IPS-15b (cell line): ENCODE measurements around the gene METTL25.

Experiments used
- H3K27me3 ChIP-seq: one replicate; pipeline ENCODE4 v1.6.1; 2013; ENCODE audit warnings: low read length; ENCODE audit not compliant: control insufficient read depth, insufficient read depth
- H3K36me3 ChIP-seq: one replicate; pipeline ENCODE4 v1.6.1; 2013; ENCODE audit warnings: low read length; ENCODE audit not compliant: control insufficient read depth, insufficient read depth
- H3K4me1 ChIP-seq: one replicate; pipeline ENCODE4 v1.6.1; 2013; ENCODE audit warnings: mild to moderate bottlenecking, low read length; ENCODE audit not compliant: control insufficient read depth, insufficient read depth
- H3K4me3 ChIP-seq: one replicate; pipeline ENCODE4 v1.5.1; 2013; ENCODE audit warnings: low read depth, low read length
- H3K9ac ChIP-seq: one replicate; pipeline ENCODE4 v1.6.1; 2013; ENCODE audit warnings: low read depth, mild to moderate bottlenecking, low read length
- H3K9me3 ChIP-seq: one replicate; pipeline ENCODE4 v1.6.1; 2013; ENCODE audit warnings: mild to moderate bottlenecking, low read length; ENCODE audit not compliant: control insufficient read depth, insufficient read depth

Gene METTL25

DNA sequence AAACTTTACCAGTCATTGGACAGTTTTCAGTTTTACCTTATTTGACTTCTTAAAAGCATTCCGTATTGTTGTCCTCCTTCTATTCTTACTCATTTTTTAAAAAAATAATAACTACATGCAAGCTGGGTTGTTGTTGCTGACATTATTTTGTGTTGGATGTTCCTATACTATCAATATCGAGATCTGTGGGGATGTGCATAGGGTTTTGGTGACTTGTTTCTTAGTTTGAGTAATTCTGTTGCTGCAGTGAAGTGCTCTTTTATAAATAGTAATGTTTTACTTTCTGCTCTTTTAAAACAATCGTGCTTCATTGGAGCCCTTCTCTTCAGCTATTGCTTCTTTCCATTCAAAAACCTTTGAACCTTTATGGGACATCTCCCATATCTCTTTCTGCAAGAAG, 79.4 kb downstream of the METTL25 start:
- Histone ChIP-seq H3K9ac (no peak overlapping the region), H3K4me3 (no peak overlapping the region), H3K27me3 (no peaks in the 10 kb centered on the region), H3K4me1 (no peaks in the 10 kb centered on the region), H3K9me3 (no peaks in the 10 kb centered on the region), H3K36me3 (no peaks in the 10 kb centered on the region)

DNA sequence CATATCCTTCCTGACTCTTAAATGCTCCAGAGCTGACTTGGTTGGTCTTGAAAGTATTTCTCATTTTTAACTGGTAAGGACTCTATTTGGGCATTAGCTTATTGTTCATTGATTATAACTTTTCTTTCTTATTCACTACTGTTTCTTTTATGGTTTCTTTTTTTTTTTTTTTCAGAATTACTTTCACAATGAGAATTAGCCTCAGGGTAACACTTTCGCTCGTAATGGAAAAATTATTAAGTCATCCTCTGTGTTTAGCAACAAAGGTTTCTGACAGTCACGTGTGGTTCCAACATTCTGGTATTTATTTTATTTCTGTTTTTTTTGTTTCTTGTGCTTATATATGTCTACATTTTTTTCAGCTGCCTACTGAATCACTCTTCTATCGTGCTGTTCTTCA, 80.0 kb downstream of the METTL25 start:
- H3K4me1 ChIP-seq, result no peaks in the 10 kb centered on the region
- no peaks in the 10 kb centered on the region for H3K9me3 ChIP-seq
- no peaks in the 10 kb centered on the region for H3K27me3 ChIP-seq

DNA sequence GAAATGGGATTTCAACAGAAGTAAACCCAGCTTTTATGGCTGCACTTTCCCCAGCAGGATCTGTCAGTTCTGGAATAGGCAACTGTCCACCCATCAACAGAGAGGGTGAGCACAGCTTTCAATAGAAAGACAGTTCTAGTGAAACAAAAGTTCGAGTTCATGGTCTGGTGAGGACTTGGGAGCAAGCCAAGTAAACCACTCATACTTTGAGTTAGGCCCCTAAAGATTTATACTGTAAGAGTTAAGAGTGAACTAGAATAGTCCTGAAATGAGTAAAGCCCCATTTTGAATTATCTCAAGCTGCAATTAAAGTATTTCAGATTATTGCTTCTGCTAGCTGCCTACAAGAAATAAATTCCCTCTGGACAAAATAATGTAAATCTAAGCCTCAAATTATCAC, 82.6 kb downstream of the METTL25 start:
- Histone ChIP-seq H3K4me3 (no peak overlapping the region), H3K4me1 (no peaks in the 10 kb centered on the region), H3K27me3 (no peaks in the 10 kb centered on the region), H3K9ac (no peak overlapping the region), H3K36me3 (no peaks in the 10 kb centered on the region), H3K9me3 (no peaks in the 10 kb centered on the region)

More for the DNA sequence above, 80.0 kb downstream of the METTL25 start:
- Histone ChIP-seq H3K36me3 (no peaks in the 10 kb centered on the region), H3K4me3 (no peak overlapping the region), H3K9ac (no peak overlapping the region)

DNA sequence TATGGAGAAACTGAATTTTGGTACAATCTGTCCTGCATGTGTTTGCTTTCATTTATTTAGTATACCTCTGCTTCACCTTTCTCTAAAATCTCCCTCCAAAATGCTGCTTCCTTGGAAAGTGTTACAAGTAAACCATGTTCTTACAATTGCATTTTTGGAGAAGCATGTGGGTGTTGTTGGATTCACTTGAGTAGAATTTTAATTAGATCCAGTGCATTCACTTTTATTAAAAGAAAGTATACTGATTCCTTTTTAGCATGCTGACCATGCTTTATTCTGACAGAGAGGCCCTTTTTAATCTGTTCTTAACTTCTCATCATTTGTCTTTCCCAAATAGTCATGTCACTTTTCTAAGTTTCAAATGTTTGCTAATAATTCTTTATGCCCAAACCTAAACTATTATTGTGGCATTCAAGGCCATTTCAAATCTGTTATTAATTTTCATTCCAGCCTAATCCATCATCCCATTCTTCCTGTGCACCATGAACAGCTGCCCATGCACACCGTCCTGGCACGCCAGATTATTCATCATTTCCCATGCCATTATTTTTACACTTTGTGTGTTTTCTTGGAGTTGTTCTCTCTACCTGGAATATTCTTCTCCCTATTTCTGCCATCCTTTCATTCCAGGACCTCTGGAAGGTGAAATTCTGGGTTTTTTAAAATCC, 90.7 kb downstream of the METTL25 start:
- H3K27me3 ChIP-seq, result no peaks in the 10 kb centered on the region
- no peaks in the 10 kb centered on the region for H3K4me1 ChIP-seq
- no peaks in the 10 kb centered on the region for H3K36me3 ChIP-seq
- no peak overlapping the region for H3K9ac ChIP-seq
- no peaks in the 10 kb centered on the region for H3K9me3 ChIP-seq
- H3K4me3 ChIP-seq, result no peak overlapping the region

DNA sequence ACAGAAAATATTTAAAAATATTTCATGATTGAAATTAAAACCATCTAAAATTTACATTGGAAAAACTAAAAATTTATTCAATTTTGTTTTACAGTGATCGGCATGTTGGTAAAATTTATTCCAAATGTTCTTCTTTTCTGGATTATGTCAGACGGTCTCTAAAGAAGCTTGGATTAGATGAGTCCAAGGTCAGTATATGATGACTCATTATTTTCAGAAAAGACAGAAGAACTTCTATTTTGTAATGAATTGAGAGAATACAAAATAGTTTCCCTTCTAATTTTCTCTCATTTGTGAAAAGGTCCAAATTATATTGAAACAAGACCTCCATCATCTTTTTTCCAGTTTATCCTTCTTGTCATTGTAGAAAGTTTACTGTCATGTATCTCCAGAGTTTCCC, 98.3 kb downstream of the METTL25 start:
- no peaks in the 10 kb centered on the region for H3K4me1 ChIP-seq
- no peak overlapping the region for H3K4me3 ChIP-seq
- no peaks in the 10 kb centered on the region for H3K9me3 ChIP-seq
- no peaks in the 10 kb centered on the region for H3K27me3 ChIP-seq
- H3K9ac ChIP-seq, result no peak overlapping the region
- H3K36me3 ChIP-seq, result no peaks in the 10 kb centered on the region

DNA sequence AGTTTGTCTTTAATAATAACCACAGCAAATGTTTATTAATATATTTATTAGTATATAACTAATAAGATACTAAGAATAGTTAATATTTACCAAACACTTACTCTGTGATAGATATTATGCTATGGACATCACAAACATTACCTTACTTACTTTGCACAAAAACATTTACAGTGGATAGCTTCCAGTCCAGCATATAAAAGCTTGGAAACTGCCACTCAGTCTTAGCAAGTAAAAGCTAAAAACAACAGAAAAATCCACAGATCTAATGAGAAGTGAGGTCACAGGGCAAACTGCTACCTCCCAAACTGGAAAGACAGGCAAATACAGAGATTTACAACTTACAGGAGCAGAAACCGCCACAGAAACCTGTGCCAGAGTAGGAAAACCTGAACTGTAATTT, 99.8 kb downstream of the METTL25 start:
- no peak overlapping the region for H3K4me3 ChIP-seq
- H3K36me3 ChIP-seq, result no peaks in the 10 kb centered on the region
- no peaks in the 10 kb centered on the region for H3K27me3 ChIP-seq
- no peak overlapping the region for H3K9ac ChIP-seq
- H3K4me1 ChIP-seq, result no peaks in the 10 kb centered on the region
- no peaks in the 10 kb centered on the region for H3K9me3 ChIP-seq

DNA sequence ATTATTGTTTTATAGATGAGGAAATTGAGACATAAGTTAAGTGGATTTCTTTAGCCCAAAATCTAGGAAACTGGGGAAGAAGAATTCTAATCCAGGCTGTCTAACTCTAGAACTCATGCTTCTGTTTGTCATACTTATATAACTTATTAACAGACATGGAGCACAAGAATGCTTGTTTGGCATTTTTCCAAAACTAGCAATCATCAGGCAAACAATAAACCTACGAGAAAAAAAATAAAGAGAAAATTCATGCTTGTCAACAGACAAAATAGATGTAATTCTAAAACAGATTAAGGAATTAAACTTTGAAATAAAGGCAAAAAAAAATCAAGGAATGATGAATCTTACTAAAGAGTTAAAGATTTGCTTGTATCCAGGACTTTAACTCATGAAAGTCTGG, 103.1 kb downstream of the METTL25 start:
- no peak overlapping the region for H3K4me3 ChIP-seq

DNA sequence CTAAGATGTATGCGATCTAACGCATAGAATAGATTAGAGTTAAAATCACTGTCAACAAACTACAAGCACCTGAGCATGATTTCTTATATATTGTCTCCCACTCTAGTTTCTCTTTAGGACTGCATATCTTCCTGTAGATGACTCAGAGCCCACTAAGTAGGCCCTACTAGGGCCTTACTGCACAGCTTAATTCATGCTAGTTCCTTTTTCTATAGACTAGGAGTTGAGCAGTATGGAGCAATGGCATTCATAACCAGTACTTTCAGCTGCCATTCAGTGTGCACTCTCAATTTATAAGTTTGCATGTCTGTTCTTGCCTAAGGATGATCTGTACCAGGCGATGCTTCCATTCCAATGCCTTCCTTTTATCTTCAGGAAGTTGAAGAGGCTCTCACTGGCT, 103.5 kb downstream of the METTL25 start:
- Histone ChIP-seq H3K4me3 (no peak overlapping the region), H3K4me1 (no peaks in the 10 kb centered on the region), H3K9me3 (no peaks in the 10 kb centered on the region), H3K9ac (no peak overlapping the region), H3K36me3 (no peaks in the 10 kb centered on the region), H3K27me3 (no peaks in the 10 kb centered on the region)

More for the DNA sequence above, 103.1 kb downstream of the METTL25 start:
- Histone ChIP-seq H3K9ac (no peak overlapping the region), H3K4me1 (no peaks in the 10 kb centered on the region), H3K27me3 (no peaks in the 10 kb centered on the region), H3K36me3 (no peaks in the 10 kb centered on the region), H3K9me3 (no peaks in the 10 kb centered on the region)

DNA sequence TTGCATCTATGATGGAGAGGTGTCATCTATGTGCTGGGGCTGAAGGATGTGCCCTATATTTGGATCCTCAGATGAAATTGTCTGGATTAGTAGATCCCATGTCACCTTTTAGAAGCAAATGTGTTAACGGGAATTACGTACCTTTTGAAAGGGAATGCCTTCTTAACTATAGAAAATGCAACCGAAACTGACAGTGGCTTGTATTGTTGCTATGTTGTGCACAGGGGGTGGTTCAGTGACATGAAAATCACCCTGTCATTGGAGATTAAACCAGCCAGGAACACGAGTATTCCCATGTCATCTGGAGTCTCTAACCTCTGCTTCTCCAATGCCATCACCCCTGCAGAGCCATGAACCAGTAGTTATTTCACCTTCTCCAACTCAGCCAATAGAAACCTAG, 110.2 kb downstream of the METTL25 start:
- no peaks in the 10 kb centered on the region for H3K36me3 ChIP-seq
- no peaks in the 10 kb centered on the region for H3K27me3 ChIP-seq
- H3K9me3 ChIP-seq, result no peaks in the 10 kb centered on the region
- no peak overlapping the region for H3K4me3 ChIP-seq
- no peak overlapping the region for H3K9ac ChIP-seq
- H3K4me1 ChIP-seq, result no peaks in the 10 kb centered on the region

DNA sequence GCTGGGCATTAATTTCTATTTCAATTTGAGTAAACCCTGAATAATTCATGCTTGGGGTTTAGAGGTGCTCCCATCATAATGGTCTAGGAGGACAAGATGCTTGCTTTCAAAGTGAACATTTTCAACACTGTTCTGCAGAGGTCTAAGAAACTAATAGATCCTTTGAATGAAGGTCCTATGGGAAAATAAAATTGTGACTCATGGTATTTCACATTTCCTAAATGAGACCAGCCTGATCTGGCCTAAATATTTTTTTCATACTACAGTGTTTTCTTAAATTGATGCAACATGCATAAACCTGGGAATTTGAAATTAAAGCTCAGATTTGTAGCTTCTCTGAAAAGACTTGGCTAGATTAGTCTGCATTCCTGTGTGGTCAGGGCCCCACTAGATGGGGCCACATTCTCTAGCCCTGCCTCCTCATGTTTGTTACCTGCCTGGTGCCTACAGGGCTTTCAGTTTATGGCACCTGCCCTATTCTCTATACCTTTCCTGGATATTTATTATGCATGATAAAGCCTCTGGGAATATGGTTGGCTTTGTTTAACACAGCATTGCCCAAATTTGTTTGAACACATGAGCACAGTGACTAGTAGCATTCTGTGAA, 112.7 kb downstream of the METTL25 start:
- H3K4me1 ChIP-seq, result no peaks in the 10 kb centered on the region
- no peak overlapping the region for H3K9ac ChIP-seq
- no peaks in the 10 kb centered on the region for H3K36me3 ChIP-seq
- H3K27me3 ChIP-seq, result no peaks in the 10 kb centered on the region
- no peaks in the 10 kb centered on the region for H3K9me3 ChIP-seq
- H3K4me3 ChIP-seq, result no peak overlapping the region

DNA sequence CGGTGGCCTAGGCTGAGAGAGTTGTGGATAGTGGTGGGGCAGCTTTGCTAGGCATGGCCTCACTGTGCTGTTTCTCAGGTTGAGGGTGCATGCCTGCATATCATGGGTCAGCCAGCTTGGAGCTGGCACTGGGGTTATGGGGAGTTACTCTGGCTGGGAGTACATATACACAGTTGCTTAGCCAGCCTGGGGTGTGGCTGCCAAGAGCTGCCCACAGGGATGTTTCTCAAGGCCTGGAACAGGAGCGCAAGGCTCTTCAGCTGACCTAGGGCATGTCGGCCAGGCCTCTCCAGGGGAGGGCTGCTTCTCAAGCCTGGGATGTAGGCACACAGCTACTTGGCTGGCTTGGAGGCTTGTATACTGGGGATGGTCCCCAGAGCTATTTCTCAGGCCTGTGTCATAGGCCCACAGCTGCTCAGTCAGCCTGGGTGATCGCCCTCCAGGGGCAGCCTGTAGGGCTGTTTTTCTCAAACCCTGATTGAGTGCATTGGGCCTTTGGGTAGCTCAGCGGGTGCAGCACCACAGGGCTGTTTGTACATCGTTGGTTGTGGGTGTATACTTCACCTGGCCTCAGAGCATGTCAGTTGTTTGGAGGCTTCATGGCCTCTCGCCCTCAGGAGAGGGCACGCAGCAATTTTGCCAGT, 114.9 kb downstream of the METTL25 start:
- Histone ChIP-seq H3K36me3 (no peaks in the 10 kb centered on the region), H3K4me3 (no peak overlapping the region), H3K27me3 (no peaks in the 10 kb centered on the region), H3K9me3 (no peaks in the 10 kb centered on the region), H3K4me1 (no peaks in the 10 kb centered on the region), H3K9ac (no peak overlapping the region)

DNA sequence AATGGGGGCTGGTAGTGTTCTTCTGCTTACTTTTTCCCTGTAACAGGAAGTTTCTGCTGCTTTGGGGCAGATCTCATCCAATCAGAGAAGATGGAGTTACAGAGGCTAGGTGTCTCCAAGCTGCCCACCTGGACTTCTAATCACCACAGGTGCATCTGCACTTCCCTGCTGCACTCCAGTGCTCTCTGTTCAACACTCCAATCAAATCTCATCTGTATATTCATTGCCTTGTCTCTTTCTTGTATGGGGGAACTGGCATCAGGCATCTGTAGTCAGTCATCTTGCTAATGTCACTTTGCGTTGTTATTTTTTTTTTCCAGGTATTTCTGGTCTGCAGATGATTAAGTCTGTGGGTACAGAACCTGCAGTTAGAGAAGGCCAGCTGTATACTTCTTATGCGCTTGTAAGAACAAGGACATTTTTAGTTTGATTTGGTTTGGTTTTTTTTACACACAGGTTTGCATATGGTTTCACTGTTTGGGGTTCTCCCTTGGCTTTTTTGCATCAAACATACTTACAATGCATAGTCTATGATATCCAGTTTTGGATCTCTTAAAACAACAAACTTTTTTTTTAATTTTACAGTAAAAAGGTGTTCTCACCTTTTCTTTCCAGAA, 116.0 kb downstream of the METTL25 start:
- Histone ChIP-seq H3K4me1 (no peaks in the 10 kb centered on the region), H3K36me3 (no peaks in the 10 kb centered on the region), H3K9me3 (no peaks in the 10 kb centered on the region), H3K4me3 (no peak overlapping the region), H3K9ac (no peak overlapping the region), H3K27me3 (no peaks in the 10 kb centered on the region)
